Endometrial microvascular endothelial cells (primary cell): Measurements from ENCODE around the gene SEC63. TPM values are rescaled to one million over a fixed set of nuclear protein-coding genes. Genes with fewer than 3 reads are reported as not detected.
"Not testable (repeated sequence)": the region's sequence is repeated elsewhere in the genome, so short reads cannot be mapped to it uniquely, and the experiment has no call there.

Experiments used
- in situ Hi-C: cut with HindIII; loops from 2 replicates; pipeline ENCODE4 v1.10.0; 2017; ENCODE audit warnings: low sequenced_read_pairs, low pct_unique_long_range_greater_than_20kb; ENCODE audit errors: inconsistent ontology term
- total RNA-seq: library from RNA; depleted of rRNA; stranded (reverse); fragments of >200 nt; gene quantifications from one replicate; pipeline ENCODE4 v1.2.3, GENCODE V29; 2015; ENCODE audit errors: inconsistent ontology term

Gene SEC63
- total RNA-seq, 1 donor from 2014 or later = 15.5 TPM

DNA sequence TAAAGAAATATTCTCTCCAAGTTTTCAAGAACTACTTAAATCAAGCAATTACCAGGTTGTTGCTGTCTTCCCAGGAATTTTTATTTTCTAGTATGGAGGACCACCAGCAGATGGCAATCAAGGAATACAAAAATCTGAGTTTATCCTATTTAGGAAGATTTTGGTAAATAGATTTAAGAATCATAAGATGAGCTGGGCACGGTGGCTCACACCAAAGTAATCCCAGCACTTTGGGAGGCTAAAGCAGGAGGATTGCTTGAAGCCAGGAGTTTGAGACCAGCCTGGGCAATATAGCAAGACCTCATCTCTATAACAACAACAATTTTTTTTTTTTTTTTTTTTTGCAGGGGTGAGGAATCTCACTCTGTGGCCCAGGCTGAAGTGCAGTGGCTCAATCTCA, 19.3 kb upstream of the SEC63 start:
- in situ Hi-C loops = no loop called here

DNA sequence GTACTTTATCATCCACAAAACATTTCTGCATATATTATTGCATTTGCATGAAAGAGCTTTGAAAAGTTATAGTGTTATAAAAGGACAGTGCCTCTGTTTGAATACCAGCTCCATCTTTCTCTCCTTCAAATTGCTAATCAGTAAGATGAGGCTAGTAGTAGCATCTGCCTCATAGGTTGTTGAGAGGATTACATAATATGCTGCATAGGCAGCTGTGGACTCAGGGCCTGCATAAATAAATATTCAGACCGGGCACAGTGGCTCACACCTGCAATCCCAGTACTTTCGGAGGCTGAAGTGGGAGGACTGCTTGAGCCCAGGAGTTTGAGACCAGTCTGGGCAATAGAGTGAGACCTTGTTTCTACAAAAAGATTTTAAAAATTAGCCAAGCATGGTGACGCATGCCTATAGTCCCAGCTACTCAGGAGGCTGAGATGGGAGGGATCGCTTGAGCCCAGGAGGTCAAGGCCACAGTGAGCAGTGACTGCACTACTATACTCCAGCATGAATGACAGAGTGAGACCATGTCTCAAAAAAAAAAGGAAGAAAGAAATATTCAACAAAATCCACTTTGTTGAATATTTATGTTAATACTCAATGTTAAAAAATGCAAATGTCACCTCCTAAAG, 18.3 kb upstream of the SEC63 start:
- in situ Hi-C loops = no loop called here

DNA sequence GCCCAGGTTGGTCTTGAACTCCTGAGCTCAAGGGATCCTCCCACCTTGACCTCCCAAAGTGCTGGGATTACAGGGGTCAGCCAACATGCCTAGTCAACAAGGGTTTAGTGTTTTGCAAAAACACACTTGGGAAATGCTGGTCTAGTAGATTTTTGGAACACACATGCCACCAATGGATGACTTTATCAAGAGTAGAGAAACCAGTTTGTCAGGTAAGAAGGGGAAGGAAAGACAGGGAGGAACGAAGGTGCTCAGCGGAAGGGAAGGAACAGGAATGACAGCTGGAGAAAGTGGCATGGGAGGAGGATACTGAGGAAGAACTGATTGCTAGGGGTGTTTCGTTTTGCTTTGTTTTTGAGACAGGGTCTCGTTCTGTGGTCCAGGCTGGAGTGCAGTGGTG, 15.6 kb upstream of the SEC63 start:
- in situ Hi-C loops = no loop called here

DNA sequence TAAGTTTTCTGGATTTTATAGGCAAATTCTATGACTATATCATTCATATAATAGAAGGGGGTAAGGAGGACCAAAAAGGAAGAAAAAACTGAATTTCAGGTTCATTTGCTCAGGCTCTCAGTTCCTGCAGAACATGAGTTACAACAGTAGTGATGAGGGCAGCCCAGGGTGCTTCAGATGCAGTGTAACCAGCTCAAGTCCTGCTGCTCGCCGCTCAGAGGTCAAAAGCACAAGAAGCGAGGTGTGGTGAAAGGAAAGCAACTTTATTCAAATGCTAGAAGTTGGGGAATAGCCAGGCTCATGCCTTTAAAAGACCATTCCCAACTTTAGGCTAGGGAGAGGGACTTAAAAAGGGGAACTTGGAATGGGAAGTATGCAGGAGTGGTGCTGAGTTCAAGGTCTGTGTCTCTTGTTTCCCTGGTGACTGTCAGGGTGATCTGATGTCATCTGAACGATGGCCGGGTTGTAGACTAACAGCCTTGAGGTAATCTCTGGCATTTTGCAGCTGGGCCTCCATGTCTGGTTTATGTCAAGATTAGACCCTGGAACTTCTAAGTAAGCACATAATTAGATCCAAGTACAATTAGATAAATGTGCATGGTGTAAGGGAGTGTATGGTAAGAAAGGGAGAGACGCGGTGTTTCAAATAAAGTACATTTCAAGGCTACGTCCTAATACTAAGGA, 14.5 kb upstream of the SEC63 start:
- in situ Hi-C loops = no loop called here

DNA sequence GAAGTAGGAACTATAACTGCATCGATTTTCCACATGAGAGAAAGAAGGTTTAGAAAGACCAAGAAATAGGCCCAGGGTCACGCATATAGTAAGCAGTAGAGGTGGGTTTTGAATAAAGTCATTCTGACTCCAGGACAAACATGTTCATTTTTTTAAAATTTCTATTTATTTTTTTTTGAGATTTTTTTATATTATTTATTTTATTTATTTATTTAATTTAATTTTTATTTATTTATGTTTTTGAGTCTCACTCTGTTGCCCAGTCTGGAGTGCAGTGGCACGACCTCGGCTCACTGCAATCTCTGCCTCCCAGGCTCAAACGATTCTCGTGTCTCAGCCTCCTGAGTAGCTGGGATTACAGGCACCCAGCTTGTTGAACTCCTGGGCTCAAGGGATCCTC, 13.2 kb upstream of the SEC63 start:
- in situ Hi-C loops = no loop called here

DNA sequence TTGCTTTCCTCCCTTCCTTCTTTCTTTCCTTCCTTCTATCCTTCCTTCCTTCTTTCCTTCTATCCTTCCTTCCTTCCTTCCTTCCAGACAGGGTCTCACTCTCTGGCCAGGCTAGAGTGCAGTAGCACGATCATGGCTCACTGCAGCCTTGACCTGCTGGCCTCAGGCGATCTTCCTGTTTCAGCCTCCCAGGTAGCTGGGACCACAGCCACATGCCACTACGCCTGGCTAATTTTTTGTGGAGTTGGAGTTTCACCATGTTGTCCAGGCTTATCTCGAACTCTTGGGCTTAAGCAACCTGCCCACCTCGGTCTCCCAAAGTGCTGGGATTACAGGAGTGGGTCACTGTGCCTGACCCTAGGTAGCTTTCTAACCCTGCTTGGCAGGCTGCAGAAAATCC, 12.2 kb upstream of the SEC63 start:
- in situ Hi-C loops = no loop called here

DNA sequence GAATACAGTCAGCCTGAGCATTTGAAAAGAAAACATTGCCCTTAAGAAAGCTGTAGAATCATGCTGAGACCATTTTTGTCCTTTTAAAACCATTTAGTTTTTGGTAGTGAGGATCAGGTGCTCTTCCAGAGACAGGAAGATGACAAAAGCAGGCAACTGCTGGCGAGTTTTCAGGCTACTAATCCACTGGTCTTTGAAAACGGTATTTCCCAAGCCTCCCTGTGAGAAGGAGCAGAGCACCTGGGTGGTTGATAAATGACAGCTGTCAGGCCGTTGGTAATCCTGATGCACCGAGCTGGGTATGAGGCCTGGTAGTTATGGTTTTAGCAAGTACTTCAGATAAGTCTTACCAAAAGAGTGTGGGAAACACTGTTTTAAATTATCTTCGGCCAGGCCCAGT, 10.1 kb upstream of the SEC63 start:
- in situ Hi-C loops = no loop called here

DNA sequence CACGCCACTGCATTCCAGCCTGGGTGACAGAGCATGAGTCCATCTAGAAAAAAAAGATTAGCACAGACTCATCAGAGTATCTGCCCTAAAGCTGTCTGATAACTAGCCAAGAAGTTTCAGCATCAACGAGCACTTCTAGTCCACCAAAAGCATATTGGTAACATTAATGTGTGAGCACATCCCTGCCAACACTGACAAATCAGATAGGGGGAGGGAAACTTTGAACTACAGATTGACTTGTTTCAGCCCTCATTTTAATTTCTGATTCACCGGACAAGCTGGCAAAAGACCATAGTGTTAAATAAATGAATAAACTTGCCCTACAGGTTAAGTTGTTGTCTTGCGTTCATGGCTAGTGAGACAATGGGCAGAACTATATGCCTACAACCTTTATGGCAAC, 7.7 kb upstream of the SEC63 start:
- in situ Hi-C loops = no loop called here

DNA sequence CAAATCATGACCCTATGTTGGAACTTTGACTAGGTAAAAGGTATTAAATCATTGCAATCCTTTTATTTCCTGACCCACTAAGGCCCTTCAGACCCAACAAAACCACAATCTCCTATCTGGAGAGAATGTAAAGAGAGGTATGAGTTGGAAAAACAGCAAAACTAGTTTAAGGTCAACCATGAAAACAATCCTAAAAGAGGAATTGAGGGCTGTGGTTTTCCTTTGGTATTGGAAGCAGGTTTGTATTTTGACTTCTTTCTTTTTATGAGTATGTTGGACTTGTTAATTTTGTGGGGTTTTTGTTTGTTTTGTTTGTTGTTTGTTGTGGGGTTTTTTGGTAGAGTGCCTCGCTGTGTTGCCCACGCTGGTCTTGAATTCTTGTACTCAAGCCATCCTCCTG, 4.7 kb upstream of the SEC63 start:
- in situ Hi-C loops = no loop called here

DNA sequence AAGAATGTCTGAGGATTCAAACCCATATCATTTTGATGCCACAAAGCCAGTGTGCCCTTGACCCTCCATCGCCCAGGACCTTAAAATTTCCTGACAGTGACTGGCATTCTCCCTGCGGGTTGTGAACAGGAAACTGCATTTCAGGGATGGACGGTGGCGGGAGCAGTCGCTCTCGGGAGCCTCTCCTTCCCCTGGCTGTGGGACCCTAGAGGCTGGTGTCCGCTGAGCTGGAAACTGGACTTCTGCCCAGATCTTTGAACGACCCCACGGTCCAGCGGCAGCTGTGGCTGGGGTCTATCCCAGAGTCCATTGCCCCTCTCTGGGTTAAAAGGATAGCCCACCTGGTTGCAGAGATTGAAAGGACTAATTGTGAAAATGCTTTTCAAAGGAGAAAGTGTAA, 1.4 kb upstream of the SEC63 start:
- in situ Hi-C loops = no loop called here

DNA sequence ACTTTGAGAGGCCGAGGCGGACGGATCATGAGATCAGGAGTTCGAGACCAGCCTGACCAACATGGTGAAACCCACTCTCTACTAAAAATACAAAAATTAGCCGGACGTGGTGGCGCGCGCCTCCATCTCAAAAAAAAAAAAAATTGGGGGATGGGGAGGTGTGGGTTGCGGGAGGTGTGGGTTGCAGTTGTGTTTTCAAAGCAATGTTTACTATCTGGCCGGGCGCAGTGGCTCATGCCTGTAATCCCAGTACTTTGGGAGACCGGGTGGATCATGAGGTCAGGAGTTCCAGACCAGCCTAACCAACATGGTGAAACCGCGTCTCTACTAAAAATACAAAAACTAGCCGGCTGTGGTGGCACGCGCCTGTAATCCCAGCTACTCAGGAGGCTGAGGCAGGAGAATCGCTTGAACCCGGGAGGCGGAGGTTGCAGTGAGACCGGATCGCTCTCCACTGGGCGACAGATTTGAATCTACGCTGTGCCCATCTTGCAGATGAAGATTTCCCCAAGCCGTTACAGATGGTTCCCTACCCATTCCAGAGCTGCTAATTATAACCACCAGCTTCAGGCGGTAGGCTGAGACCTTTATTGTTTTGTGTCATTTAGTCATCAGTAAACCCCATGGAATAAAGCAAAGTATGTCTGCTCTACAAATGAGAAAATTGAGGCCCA, 818 bp upstream of the SEC63 start:
- in situ Hi-C loops = not testable (repeated sequence)

DNA sequence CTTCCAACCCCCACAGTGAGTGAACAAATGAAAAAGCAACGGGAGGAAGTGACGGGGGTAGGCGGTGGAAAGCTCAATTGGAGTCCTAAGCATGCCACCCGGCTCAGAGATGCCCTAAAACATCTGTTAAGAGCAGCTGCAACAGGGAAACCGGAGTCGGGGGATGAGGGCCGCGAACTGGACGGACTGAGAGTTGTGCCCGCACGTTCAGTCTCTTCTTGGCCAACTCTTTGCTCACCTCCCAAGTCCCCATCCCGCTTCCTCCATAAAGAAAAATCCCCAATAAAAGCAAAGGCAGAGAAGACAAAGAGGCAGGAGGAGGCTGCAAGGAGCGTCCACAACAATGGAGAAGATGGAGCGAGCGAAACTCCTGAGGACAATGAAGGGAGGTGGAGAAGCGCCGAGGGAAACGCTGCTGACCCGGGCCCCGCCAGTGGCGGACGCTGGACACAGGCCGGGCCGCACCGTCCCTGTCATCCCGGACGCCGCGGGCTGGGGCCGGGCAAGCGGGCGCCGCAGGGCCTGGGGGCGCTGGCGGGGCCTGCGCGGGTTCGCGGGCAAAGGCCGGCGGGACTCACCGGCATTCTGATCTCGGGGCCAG, 600 bp downstream of the SEC63 start:
- in situ Hi-C loops = no loop called here

DNA sequence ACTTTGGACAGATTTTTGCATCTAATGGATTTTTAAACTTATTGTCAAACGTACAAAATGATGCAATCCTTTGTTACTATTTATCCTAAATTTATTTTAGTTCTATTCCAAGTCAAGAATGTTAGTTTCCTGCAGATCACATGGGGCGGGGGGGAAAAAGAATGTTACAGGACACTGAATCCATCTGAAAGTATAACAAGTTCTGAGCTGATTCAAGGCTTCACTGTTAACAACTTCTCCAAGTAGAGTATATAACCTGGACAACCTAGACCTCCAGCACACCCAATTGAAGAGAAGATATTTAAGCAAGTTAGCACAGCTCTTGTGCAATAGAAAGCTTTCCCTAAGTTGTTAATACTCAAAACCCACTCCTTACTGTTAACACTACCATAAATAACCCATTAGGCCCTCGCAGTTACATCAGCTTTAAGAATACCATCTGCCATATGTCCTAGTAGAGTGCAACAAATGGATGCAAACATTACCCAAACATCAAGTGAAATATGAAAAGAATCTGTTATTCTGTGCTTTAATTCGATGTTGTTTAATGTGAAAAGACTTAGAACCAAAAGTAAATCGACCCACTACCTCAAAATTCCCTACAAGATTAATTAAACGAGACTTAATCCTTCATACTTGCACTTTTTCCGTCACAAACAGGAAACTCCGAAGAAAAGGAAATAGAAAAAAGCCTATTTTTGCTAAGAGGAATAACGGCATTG, 1.3 kb downstream of the SEC63 start:
- in situ Hi-C loops = no loop called here

DNA sequence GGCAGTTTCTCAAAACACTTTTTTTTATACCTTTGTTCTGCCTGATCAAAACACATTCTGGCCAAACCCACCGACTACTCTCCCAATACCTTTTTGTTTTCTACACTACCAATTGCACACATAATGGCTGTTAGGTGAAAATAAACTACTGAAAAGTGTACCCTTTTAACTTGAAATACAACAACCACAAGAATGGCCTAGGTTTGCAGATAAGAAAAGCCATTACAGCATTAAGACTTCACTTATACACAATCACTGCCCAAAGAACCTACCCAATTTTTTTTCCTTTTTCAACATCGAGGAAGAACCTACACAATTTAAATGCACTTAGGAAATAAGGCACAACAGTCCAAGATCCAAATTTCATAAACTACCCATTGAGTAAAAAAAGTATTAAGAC, 1.8 kb downstream of the SEC63 start:
- in situ Hi-C loops = no loop called here

DNA sequence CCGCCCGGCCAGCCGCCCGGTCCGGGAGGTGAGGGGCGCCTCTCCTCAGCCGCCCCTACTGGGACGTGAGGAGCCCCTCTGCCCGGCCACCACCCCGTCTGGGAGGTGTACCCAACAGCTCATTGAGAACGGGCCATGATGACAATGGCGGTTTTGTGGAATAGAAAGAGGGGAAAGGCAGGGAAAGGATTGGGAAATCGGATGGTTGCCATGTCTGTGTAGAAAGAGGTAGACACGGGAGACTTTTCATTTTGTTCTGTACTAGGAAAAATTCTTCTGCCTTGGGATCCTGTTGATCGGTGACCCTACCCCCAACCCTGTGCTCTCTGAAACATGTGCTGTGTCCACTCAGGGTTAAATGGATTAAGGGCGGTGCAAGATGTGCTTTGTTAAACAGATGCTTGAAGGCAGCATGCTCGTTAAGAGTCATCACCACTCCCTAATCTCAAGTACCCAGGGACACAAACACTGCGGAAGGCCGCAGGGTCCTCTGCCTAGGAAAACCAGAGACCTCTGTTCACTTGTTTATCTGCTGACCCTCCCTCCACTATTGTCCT, 4.1 kb downstream of the SEC63 start:
- in situ Hi-C loops = not testable (repeated sequence)

DNA sequence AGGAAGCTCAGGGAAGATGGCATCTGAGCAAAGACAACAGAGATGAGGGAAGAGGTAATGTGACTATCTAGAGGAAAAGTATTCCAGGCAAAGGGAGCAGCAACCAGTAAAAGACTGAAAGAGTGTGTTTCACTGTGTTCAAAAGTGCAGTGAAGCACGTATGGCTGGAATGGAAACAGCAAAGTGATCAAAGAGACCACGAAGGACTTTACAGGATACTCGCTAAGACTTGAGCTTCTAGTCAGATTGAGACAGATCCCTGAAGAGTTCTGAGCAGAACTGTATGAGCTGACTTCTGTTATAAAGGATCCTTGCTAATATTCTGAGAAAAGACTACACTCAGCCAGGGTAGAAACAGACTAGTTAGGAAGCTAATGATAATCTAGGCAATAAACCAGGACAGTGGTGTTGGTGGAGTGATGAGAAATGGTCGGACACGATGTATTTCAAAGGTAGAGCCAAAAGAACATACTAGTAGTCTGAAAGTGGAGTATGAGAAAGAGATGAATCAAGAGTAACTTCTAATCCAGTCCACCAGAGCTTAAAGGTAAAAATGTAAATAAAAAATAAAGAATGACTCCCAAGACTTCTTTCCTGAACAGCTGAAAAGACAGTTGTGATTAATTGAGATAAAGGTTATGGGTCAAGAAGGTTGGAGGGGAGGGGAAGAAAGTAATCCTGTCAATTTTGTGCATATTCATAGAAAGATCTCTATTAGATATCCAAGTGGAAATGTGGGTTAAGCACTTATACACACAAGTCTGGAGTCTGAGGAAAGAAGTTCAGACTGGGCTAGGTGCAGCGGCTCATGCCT, 14.2 kb downstream of the SEC63 start:
- in situ Hi-C loops = no loop called here

DNA sequence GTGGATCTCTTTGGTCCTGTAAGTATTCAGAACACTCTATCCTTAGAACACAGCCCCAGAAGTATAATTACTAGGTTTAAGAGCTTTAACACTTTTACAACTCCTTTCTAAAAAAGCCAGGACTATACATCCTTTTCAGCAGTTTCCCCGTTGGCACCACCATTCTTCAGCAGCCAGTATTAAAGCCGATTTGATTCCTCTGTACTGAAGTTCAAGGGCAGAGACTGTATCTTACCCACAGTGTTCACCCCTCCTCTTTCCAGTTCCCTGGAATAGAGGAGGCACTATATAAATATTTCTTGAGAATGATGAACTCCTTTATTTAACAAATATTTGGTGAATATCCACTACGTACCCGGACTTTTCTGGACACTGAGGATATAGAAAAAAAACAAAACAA, 15.9 kb downstream of the SEC63 start:
- in situ Hi-C loops = no loop called here

DNA sequence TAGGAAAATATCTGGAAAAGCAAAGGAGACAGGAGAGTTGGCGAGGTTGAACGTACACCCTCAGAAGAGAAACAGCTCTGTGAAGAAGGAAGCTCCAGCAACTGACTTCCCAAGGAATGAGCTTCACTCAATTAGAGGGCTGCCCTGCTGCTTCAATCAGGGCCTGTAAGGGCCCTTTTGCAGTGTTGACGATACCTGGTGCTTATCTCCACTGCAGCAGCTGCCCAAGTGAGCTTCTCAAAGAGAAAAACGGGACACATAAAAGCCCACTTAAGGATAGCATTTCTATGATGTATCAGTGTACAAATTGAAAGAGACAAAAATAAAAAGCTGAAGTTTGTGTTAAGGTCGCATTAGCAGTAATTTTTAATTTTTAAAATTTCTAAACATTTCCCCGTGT, 16.4 kb downstream of the SEC63 start:
- in situ Hi-C loops = no loop called here
